HEK293 (cell line): ENCODE results near the gene TOR4A.

Source experiments
- CTCF ChIA-PET: fragments of 350-600 bp; formaldehyde crosslinking; extraction: SDS; loops from one replicate; lab custom pipeline; 2021; ENCODE audit warnings: antibody characterized with exemption; lab: Yijun Ruan, JAX
- POLR2A ChIA-PET: fragments of 300-600 bp; formaldehyde crosslinking; extraction: SDS; loops from one replicate; lab custom pipeline; 2020; ENCODE audit warnings: antibody characterized with exemption, inconsistent platforms; lab: Yijun Ruan, JAX
- H3K27ac ChIP-seq: fragments of 200-500 bp; sonication (Bioruptor generic); 2 replicates; pipeline ENCODE4 v1.5.1; 2014; ENCODE audit warnings: low read depth, low read length, control low read depth, inconsistent platforms; ENCODE audit errors: extremely low read depth
- H3K36me3 ChIP-seq, 2 experiments: fragments of 200-500 bp in 1 of 2; sonication (Bioruptor generic) in 1 of 2; 1 replicate in 1 of 2; 2 replicates in 1 of 2; pipeline ENCODE4 v1.5.1; 2014 to 2017; ENCODE audit warnings: inconsistent platforms in 2 of 2, low read length in 2 of 2; ENCODE audit not compliant: control insufficient read depth in 2 of 2, insufficient read depth in 1 of 2
- H3K4me1 ChIP-seq: fragments of 200-500 bp; sonication (Bioruptor generic); 2 replicates; pipeline ENCODE4 v1.5.1; 2014; ENCODE audit warnings: mild to moderate bottlenecking, low read length, inconsistent platforms; ENCODE audit not compliant: control insufficient read depth, insufficient read depth
- H3K4me3 ChIP-seq: 2 replicates; pipeline ENCODE4 v1.5.1; 2011; ENCODE audit warnings: low read depth, mild to moderate bottlenecking, control low read depth, low read length, moderate library complexity
- H3K9me3 ChIP-seq: fragments of 200-500 bp; sonication (Bioruptor generic); 2 replicates; pipeline ENCODE4 v1.5.1; 2014; ENCODE audit warnings: low read depth, low read length, inconsistent platforms; ENCODE audit not compliant: control insufficient read depth, insufficient read depth
- AEBP2 ChIP-seq: fragments of 450-650 bp; formaldehyde crosslinking; IDR thresholded peaks from 2 replicates; pipeline ENCODE4 v1.5.1; 2016; ENCODE audit warnings: missing biosample characterization, missing genetic modification characterization, borderline replicate concordance
- EGR2 ChIP-seq: fragments of 450-650 bp; formaldehyde crosslinking; IDR thresholded peaks from 2 replicates; pipeline ENCODE4 v1.5.1; 2016; ENCODE audit warnings: low read depth, missing biosample characterization, missing genetic modification characterization
- GLIS1 ChIP-seq: fragments of 450-650 bp; formaldehyde crosslinking; IDR thresholded peaks from 2 replicates; pipeline ENCODE4 v1.5.1; 2016; ENCODE audit warnings: missing biosample characterization, missing genetic modification characterization
- IKZF3 ChIP-seq: fragments of 450-650 bp; IDR thresholded peaks from 2 replicates; pipeline ENCODE4 v1.5.0; 2018; ENCODE audit warnings: missing biosample characterization, mild to moderate bottlenecking, missing genetic modification characterization, moderate library complexity
- KLF1 ChIP-seq: fragments of 450-650 bp; formaldehyde crosslinking; IDR thresholded peaks from 2 replicates; pipeline ENCODE4 v1.5.1; 2016; ENCODE audit warnings: missing biosample characterization, missing genetic modification characterization
- MZF1 ChIP-seq: fragments of 450-650 bp; formaldehyde crosslinking; IDR thresholded peaks from 2 replicates; pipeline ENCODE4 v1.5.1; 2017; ENCODE audit warnings: missing biosample characterization, missing genetic modification characterization, borderline replicate concordance
- OSR2 ChIP-seq: fragments of 450-650 bp; formaldehyde crosslinking; IDR thresholded peaks from 2 replicates; pipeline ENCODE4 v1.5.1; 2016; ENCODE audit warnings: missing biosample characterization, missing genetic modification characterization
- OVOL3 ChIP-seq: fragments of 450-650 bp; formaldehyde crosslinking; IDR thresholded peaks from 2 replicates; pipeline ENCODE4 v1.5.1; 2016; ENCODE audit warnings: missing biosample characterization, missing genetic modification characterization
- SCRT2 ChIP-seq: fragments of 450-650 bp; formaldehyde crosslinking; IDR thresholded peaks from 2 replicates; pipeline ENCODE4 v1.5.1; 2016; ENCODE audit warnings: missing biosample characterization, missing genetic modification characterization
- ZBTB6 ChIP-seq: fragments of 450-650 bp; formaldehyde crosslinking; IDR thresholded peaks from 2 replicates; pipeline ENCODE4 v1.5.1; 2017; ENCODE audit warnings: missing biosample characterization, missing genetic modification characterization
- ZFHX2 ChIP-seq: fragments of 450-650 bp; formaldehyde crosslinking; conservative IDR thresholded peaks from 2 replicates; pipeline ENCODE4 v1.5.1; 2016; ENCODE audit warnings: missing biosample characterization, missing genetic modification characterization
- ZIC2 ChIP-seq: fragments of 450-650 bp; formaldehyde crosslinking; IDR thresholded peaks from 2 replicates; pipeline ENCODE4 v1.5.1; 2016; ENCODE audit warnings: missing biosample characterization, missing genetic modification characterization
- ZNF138 ChIP-seq: fragments of 450-650 bp; formaldehyde crosslinking; IDR thresholded peaks from 2 replicates; pipeline ENCODE4 v1.5.1; 2016; ENCODE audit warnings: missing biosample characterization, missing genetic modification characterization, borderline replicate concordance
- ZNF274 ChIP-seq, 2 experiments: fragments of 200-500 bp in 1 of 2; fragments of 450-650 bp in 1 of 2; sonication (Bioruptor generic) in 1 of 2; formaldehyde crosslinking in 1 of 2; IDR thresholded peaks; 2 replicates each; pipeline versions ENCODE4 v1.5.1 to v1.6.1; 2014 to 2016; ENCODE audit warnings: borderline replicate concordance in 1 of 2, inconsistent platforms in 1 of 2, low read length in 1 of 2, missing biosample characterization in 1 of 2, missing genetic modification characterization in 1 of 2
- ZNF302 ChIP-seq: fragments of 450-650 bp; formaldehyde crosslinking; IDR thresholded peaks from 2 replicates; pipeline ENCODE4 v1.5.1; 2016; ENCODE audit warnings: missing biosample characterization, missing genetic modification characterization, low read depth
- ZNF341 ChIP-seq: fragments of 450-650 bp; formaldehyde crosslinking; IDR thresholded peaks from 2 replicates; pipeline ENCODE4; 2016; ENCODE audit warnings: low read depth, missing biosample characterization, missing genetic modification characterization
- ZNF513 ChIP-seq: fragments of 450-650 bp; IDR thresholded peaks from 2 replicates; pipeline ENCODE4 v1.5.1; 2018; ENCODE audit warnings: missing biosample characterization, missing genetic modification characterization
- ZNF555 ChIP-seq: fragments of 450-650 bp; formaldehyde crosslinking; conservative IDR thresholded peaks from 2 replicates; pipeline ENCODE4 v1.5.1; 2017; ENCODE audit warnings: missing biosample characterization, mild to moderate bottlenecking, missing genetic modification characterization, inconsistent platforms
- ZNF558 ChIP-seq: fragments of 450-650 bp; formaldehyde crosslinking; IDR thresholded peaks from 2 replicates; pipeline ENCODE4 v1.5.1; 2016; ENCODE audit warnings: missing biosample characterization, missing genetic modification characterization
- ZNF623 ChIP-seq: fragments of 450-650 bp; formaldehyde crosslinking; IDR thresholded peaks from 2 replicates; pipeline ENCODE4 v1.5.1; 2016; ENCODE audit warnings: missing biosample characterization, missing genetic modification characterization
- ZNF660 ChIP-seq: fragments of 450-650 bp; IDR thresholded peaks from 2 replicates; pipeline ENCODE4 v1.5.1; 2018; ENCODE audit warnings: missing biosample characterization, mild to moderate bottlenecking, missing genetic modification characterization
- ZNF664 ChIP-seq: fragments of 450-650 bp; formaldehyde crosslinking; IDR thresholded peaks from 2 replicates; pipeline ENCODE4 v1.5.1; 2016; ENCODE audit warnings: missing biosample characterization, missing genetic modification characterization
- ZNF692 ChIP-seq: fragments of 450-650 bp; formaldehyde crosslinking; IDR thresholded peaks from 2 replicates; pipeline ENCODE4 v1.5.1; 2016; ENCODE audit warnings: missing biosample characterization, missing genetic modification characterization
- ZNF704 ChIP-seq: fragments of 450-650 bp; formaldehyde crosslinking; IDR thresholded peaks from 2 replicates; pipeline ENCODE4 v1.5.1; 2016; ENCODE audit warnings: missing biosample characterization, missing genetic modification characterization
- ZNF707 ChIP-seq: fragments of 450-650 bp; formaldehyde crosslinking; IDR thresholded peaks from 2 replicates; pipeline ENCODE4 v1.5.1; 2016; ENCODE audit warnings: missing biosample characterization, missing genetic modification characterization
- ZNF747 ChIP-seq: fragments of 450-650 bp; formaldehyde crosslinking; IDR thresholded peaks from 2 replicates; pipeline ENCODE4 v1.5.1; 2016; ENCODE audit warnings: missing biosample characterization, missing genetic modification characterization
- ZNF777 ChIP-seq: fragments of 450-650 bp; formaldehyde crosslinking; IDR thresholded peaks from 2 replicates; pipeline ENCODE4 v1.5.1; 2017; ENCODE audit warnings: missing biosample characterization, missing genetic modification characterization, borderline replicate concordance
- ZNF830 ChIP-seq: fragments of 450-650 bp; IDR thresholded peaks from 2 replicates; pipeline ENCODE4 v1.5.0; 2018; ENCODE audit warnings: missing biosample characterization, missing genetic modification characterization, low read depth, mild to moderate bottlenecking, moderate library complexity

The TOR4A gene

GRCh38 chr9:137313326-137313936, 35.9 kb downstream of the TOR4A start:
- H3K4me3 ChIP-seq: no peak overlapping the region
- no peaks in the 10 kb centered on the region for H3K36me3 ChIP-seq
- TF ChIP-seq ZIC2 (tag by site-specific recombination) (peak; percentile 22; the same call in 1 of the 2 replicates), ZNF664 (no peak), ZNF274 (IDR thresholded peaks at IDR 0.05; ENCODE audit: low read length) (no peak), ZNF274 (tag by site-specific recombination; IDR thresholded peaks at IDR 0.05; ENCODE audit: borderline replicate concordance) (no peak), EGR2 (tag by site-specific recombination) (no peak), ZNF692 (tag by site-specific recombination) (peak; percentile 71; the same call in 1 of the 2 replicates), GLIS1 (tag by site-specific recombination) (peak; percentile 77), AEBP2 (tag by site-specific recombination) (no peak), MZF1 (tag by site-specific recombination) (no peak), SCRT2 (peak; percentile 59), OSR2 (tag by site-specific recombination) (no peak), KLF1 (tag by site-specific recombination) (peak; percentile 50; the same call in 1 of the 2 replicates), ZNF747 (tag by site-specific recombination) (no peak)
- ChIA-PET POLR2A (interaction anchor here (0.8 to 5.4 kb wide), 2 partner anchors 12 to 74 kb away, joined by 3 to 40 read pairs; partner anchors contain the start of gene NRARP), CTCF (interaction anchor here (0.7 to 2.1 kb wide), 3 partner anchors 11 to 109 kb away, joined by 4 to 6 read pairs (median 5); partner anchors contain the start of genes EXD3, NOXA1 and NRARP)
- no peak overlapping the region for H3K27ac ChIP-seq
- no peaks in the 10 kb centered on the region for H3K9me3 ChIP-seq
- H3K4me1 ChIP-seq: no peaks in the 10 kb centered on the region; the same call in 1 of the 2 replicates

GRCh38 chr9:137313956-137314560, 36.5 kb downstream of the TOR4A start:
- no peak overlapping the region for H3K4me3 ChIP-seq
- H3K9me3 ChIP-seq: no peaks in the 10 kb centered on the region
- ChIA-PET CTCF (no interaction called here), POLR2A (interaction anchor here (5.4 kb wide), 1 partner anchor 12 kb away, joined by 40 read pairs; the partner anchor contains the start of gene NRARP)
- no peak overlapping the region for H3K27ac ChIP-seq
- no peaks in the 10 kb centered on the region; the same call in 1 of the 2 replicates for H3K4me1 ChIP-seq
- H3K36me3 ChIP-seq: no peaks in the 10 kb centered on the region
- TF ChIP-seq ZNF660 (tag by site-specific recombination) (no peak), ZNF341 (tag by site-specific recombination) (no peak), ZFHX2 (no peak), ZNF513 (tag by site-specific recombination) (no peak), ZNF704 (no peak), ZNF138 (tag by site-specific recombination) (no peak), ZNF830 (tag by site-specific recombination) (no peak), ZBTB6 (tag by site-specific recombination) (no peak), ZNF555 (no peak), ZNF777 (no peak), ZNF302 (tag by site-specific recombination) (no peak), ZNF623 (tag by site-specific recombination) (no peak), IKZF3 (no peak), ZNF707 (tag by site-specific recombination) (no peak), ZNF558 (no peak), OVOL3 (no peak)
